Memory B cell (primary cell): Measurements from ENCODE around the gene CAPRIN2.
A peak's percentile ranks its signal among the peaks of the same experiment; 100 is the strongest.

Source experiments
- ATAC-seq: fragments of 150-1000 bp; cut with Tn5 transposase; 2 replicates; pipeline ENCODE4 v1.10.0; 2021; ENCODE audit warnings: low read depth, mild to moderate bottlenecking, moderate library complexity
- DNase-seq, 2 donors: peaks; one replicate each; pipeline ENCODE4 v3.0.0; 2022; ENCODE audit warnings: low spot score in 2 of 2
- H3K27ac Mint-ChIP-seq: one replicate; pipeline ENCODE4 v1.8.0; 2022; ENCODE audit warnings: mild to moderate bottlenecking, moderate library complexity, mixed read lengths
- H3K27me3 Mint-ChIP-seq: one replicate; pipeline ENCODE4 v1.8.0; 2022; ENCODE audit warnings: mixed read lengths
- H3K36me3 Mint-ChIP-seq: one replicate; pipeline ENCODE4 v1.8.0; 2022; ENCODE audit warnings: mild to moderate bottlenecking, mixed read lengths
- H3K4me1 Mint-ChIP-seq: one replicate; pipeline ENCODE4 v1.8.0; 2022; ENCODE audit warnings: mixed read lengths
- H3K4me3 Mint-ChIP-seq: one replicate; pipeline ENCODE4 v1.8.0; 2022; ENCODE audit warnings: mild to moderate bottlenecking, moderate library complexity, mixed read lengths
- H3K9me3 Mint-ChIP-seq: one replicate; pipeline ENCODE4 v1.8.0; 2022; ENCODE audit warnings: mixed read lengths

Gene CAPRIN2

DNA sequence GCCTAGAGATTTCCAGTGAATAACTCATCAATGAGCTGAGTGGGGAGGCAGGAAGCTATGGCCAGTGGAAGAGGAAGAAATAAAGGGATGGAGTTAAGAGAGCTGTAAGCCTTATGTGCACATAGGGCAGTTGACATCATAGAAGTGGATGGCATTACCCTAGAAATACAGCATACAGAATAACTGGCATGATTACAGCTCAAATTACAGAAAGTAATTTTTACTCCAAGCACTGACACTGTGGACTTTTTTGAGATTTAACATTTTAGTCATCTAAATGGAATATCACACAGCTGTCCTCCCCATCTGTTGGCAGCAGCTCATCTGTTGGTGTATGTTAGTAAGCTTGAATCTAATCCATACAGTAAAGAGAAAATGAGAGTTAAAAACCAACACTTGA is 53.7 kb downstream of the CAPRIN2 start:
- H3K27me3 Mint-ChIP-seq: no peaks in the 10 kb centered on the region
- no peak overlapping the region for H3K4me3 Mint-ChIP-seq
- no peaks in the 10 kb centered on the region for H3K36me3 Mint-ChIP-seq
- H3K27ac Mint-ChIP-seq: no peak overlapping the region
- no peaks in the 10 kb centered on the region for H3K9me3 Mint-ChIP-seq
- ATAC-seq: no peak
- peaks cover 5% of the 10 kb centered on the region for H3K4me1 Mint-ChIP-seq
- DNase-seq: no peak

DNA sequence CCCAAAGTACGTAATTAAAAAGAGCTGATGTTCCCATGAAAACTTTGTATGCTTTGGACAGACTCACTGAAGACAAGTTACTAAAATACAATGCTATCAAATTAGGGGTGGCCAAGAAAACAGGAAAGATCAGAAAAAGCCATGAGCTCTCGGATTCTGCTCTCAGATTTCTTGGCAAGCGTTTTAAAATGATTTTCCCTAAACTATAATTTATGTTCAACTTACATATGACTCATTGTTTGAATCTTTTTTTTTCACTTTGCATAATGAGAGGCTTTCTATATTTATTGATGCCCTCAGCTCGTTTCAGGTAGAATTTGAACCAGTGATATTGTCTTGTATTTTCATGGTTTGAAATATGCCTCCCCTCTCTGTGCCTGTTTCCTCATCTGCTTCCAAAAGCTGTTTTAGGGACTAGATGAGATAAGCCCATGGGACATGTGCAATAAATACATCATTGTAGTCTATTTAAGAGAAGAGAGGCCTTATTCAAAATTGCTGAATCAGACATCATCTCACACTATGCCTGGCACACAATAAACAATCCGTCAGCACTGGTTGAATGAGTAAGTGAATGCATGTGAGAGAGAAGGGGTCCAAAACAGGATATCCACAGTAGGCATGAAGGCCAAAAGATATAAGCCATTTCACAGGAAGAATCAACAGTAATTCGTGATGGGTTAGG is 54.4 kb downstream of the CAPRIN2 start:
- DNase-seq (no peak), ATAC-seq (no peak)
- no peak overlapping the region for H3K27ac Mint-ChIP-seq
- H3K4me1 Mint-ChIP-seq: peaks cover 5% of the 10 kb centered on the region
- no peaks in the 10 kb centered on the region for H3K9me3 Mint-ChIP-seq
- H3K36me3 Mint-ChIP-seq: peaks cover 2% of the 10 kb centered on the region
- no peak overlapping the region for H3K4me3 Mint-ChIP-seq
- no peaks in the 10 kb centered on the region for H3K27me3 Mint-ChIP-seq

DNA sequence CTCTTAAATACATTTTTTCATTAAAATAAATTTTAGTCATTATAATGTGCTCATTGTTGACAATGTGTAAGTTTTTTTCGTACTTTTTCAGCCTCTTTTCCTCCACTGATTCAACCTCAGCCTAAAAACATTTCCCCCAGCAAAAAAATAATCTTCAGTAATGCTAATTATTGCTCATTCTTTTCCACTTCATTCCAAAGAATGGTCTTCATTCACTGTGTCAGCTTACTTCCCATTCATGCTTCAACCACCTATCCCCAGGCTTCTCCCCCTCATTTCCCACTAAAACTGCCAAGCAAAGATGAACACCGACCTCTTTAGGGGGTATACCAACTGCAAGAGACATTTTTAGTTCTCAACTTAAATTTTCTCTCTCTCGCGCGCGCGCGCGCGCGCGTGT is 56.4 kb downstream of the CAPRIN2 start:
- Mint-ChIP-seq H3K36me3 (peaks cover 2% of the 10 kb centered on the region), H3K27me3 (no peaks in the 10 kb centered on the region), H3K9me3 (no peaks in the 10 kb centered on the region), H3K27ac (no peak overlapping the region), H3K4me3 (no peak overlapping the region), H3K4me1 (peaks cover 18% of the 10 kb centered on the region)
- DNase-seq (no peak), ATAC-seq (no peak)

DNA sequence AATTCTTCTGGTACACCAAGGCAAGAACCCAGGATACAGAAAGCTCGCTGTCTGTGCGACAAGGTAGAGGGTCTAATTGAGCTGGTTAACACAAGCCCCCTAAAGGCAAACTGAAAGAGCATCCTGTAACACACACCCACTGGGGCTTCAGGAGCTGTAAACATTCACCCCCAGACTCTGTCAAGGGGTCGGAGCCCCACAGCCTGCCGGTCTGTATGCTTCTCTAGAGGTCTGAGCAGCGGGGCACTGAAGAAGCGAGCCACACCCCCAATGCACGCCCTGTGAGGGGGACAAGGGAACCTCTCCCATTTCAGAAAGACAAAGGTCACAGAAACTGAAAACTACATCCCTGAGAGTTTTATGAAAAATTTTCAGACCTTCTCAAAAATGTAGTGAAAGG is 57.8 kb downstream of the CAPRIN2 start:
- ATAC-seq (no peak), DNase-seq (no peak)
- H3K9me3 Mint-ChIP-seq: no peaks in the 10 kb centered on the region
- no peaks in the 10 kb centered on the region for H3K27me3 Mint-ChIP-seq
- no peak overlapping the region for H3K4me3 Mint-ChIP-seq
- no peak overlapping the region for H3K27ac Mint-ChIP-seq
- peaks cover 5% of the 10 kb centered on the region for H3K36me3 Mint-ChIP-seq
- H3K4me1 Mint-ChIP-seq: peaks cover 22% of the 10 kb centered on the region

DNA sequence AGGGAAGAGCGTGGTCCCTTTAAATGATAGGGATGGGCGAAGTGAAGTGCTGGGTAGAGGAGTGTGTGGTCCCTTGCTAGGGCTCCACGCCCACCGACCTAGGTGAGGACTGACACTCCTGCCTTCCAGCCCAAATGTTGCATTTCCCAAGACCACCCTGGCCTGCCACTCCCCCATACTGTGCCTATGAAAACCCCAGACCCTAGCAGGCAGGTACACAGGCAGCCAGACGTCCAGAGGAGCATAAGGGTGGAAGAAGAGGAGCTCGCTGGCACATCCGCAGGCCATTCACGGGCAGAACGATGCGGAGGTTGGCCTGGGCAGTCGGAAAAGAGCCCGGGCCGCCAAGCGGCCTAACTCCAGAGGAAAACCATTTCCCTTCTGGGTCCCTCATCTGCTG is 58.3 kb downstream of the CAPRIN2 start:
- Mint-ChIP-seq H3K27me3 (no peaks in the 10 kb centered on the region), H3K4me1 (peaks cover 22% of the 10 kb centered on the region), H3K9me3 (no peaks in the 10 kb centered on the region), H3K27ac (peak overlapping the region; percentile 97), H3K36me3 (peaks cover 5% of the 10 kb centered on the region), H3K4me3 (peak overlapping the region; percentile 96)
- ATAC-seq (no peak), DNase-seq (no peak)

DNA sequence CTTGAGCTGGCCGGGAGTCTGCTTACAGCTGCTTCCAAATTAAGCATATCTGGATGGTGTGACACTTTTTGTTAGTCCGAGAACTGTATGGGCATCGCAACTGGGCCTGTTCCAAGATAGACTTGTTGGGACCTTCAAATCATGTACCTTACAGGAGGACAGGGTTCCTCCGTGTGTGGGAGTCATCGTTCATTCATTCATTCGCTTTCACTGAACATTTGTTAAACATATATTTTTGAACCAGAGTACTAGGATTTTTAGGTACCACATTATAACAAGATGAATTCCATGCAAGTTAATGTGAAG is 58.7 kb downstream of the CAPRIN2 start:
- H3K36me3 Mint-ChIP-seq: peaks cover 5% of the 10 kb centered on the region
- DNase-seq: no peak
- no peaks in the 10 kb centered on the region for H3K9me3 Mint-ChIP-seq
- peak overlapping the region; percentile 96 for H3K4me3 Mint-ChIP-seq
- peaks cover 26% of the 10 kb centered on the region for H3K4me1 Mint-ChIP-seq
- ATAC-seq: peak; percentile 23
- no peaks in the 10 kb centered on the region for H3K27me3 Mint-ChIP-seq
- peak overlapping the region; percentile 97 for H3K27ac Mint-ChIP-seq

DNA sequence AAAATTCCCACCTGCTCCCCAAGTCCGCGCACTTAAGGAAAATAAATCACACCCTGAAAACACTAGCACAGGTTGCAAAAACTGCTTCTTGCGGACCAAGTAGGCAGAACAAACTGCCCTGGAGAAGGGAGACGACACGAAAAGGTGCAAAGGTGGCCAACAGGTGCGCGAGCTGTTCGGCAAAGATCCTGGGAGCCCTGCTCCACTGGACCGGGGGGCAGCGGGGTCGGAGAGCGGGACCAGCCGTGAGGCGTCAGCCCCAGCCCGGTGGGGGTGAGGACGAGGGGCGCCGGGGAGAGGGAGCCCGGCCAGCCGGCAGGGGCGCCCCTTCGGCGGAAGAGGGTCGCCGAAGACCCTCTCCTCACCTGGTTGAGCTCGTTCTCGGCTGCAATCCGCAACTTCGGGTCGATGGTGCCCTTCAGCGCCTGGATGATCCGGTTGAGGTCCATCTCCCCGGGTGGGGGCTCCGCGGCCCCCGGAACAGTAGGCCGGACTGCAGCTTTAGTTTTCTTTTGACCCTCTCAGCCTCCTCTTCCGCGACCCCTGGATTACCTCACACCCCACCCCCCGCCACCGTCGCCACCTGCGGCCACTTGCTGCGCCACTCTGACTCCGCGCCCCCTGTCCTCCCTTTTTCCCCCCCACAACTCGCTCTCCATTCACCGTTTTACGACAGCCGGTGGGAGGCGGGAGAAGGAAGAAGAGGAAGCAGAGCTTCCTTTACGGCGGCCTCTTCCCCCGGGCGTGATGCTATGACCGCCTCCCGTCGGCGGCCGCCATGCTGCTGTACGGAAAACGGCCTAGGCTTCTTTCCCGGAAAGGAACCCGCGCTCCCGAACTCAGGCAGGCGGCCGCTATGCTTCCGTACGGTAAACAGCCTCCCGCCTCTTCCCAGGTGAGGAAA is 59.3 kb downstream of the CAPRIN2 start, which contains the start of gene IPO8:
Gene IPO8 (minus strand): TSS at position 671 of the 904 bp plus-strand sequence. CDS start 222 bp downstream, at position 449.
- peak; percentile 86 for ATAC-seq

DNA sequence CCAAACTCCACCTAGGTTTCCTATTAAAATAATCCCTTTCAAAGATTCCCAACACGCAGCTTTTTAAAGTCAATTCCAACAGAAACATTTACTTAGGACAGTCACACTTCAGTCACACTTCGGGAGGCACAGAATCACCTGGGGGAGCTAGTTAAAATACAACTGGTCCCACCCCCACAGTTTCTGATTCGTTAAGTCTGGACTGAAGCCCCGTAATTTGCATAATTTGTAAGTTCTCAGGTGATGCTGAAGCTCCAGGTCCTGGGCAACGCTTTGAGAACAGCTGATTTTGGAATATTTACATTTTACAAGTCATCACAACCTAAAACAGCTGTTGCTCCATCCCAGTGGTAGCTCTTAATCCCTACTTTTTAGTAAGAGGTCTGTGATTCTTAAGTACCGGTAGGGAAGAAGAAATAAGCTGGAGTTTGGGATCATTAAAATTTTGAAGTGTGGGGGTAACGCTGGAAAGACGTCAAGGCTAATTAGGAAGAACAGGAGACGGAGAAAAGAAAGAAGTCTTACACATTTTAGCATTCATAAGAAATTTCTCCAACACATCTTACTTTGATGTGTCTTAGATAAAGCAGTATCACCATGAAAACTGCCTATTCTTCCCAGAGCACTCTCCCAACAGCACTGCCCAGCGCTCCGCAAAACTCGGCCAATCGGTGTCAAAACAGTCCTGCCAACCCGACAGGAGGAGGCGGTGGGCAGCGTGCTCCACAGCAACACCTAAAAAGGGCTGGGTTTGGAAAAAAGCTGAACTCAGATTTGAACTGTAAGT is 60.1 kb downstream of the CAPRIN2 start:
- peak overlapping the region; percentile 97 for H3K27ac Mint-ChIP-seq
- H3K4me1 Mint-ChIP-seq: peaks cover 31% of the 10 kb centered on the region
- ATAC-seq: peak; percentile 15
- no peak for DNase-seq
- H3K27me3 Mint-ChIP-seq: no peaks in the 10 kb centered on the region
- peaks cover 8% of the 10 kb centered on the region for H3K36me3 Mint-ChIP-seq
- H3K9me3 Mint-ChIP-seq: no peaks in the 10 kb centered on the region
- peak overlapping the region; percentile 96 for H3K4me3 Mint-ChIP-seq

More for the DNA sequence above, 59.3 kb downstream of the CAPRIN2 start, which contains the start of gene IPO8:
- Mint-ChIP-seq H3K4me1 (peaks cover 28% of the 10 kb centered on the region), H3K27me3 (no peaks in the 10 kb centered on the region), H3K4me3 (peak within 1 kb of the TSS; percentile 96), H3K36me3 (peaks cover 5% of the 10 kb centered on the region), H3K27ac (peak within 1 kb of the TSS; percentile 97), H3K9me3 (no peaks in the 10 kb centered on the region)
- DNase-seq: peak; percentile 72 to 73

DNA sequence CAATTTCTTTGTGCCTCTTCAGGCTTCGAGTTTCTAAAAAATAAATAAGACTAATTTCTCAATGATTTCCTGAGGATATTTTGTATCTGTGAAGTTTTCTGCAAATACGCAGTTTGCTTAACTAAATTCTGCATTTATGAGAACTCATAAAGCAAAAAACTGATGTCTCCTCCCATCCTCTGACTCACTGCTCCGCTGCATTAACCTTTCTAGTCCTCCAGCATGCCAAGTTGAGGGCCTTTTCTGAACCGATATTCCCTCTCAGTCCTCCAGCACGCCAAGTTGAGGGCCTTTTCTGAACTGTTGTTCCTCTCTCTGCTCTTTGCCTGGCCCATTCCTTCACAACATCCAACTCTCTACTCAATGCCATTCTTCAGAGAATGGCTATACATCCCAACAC is 62.3 kb downstream of the CAPRIN2 start:
- Mint-ChIP-seq H3K4me1 (peaks cover 33% of the 10 kb centered on the region), H3K36me3 (peaks cover 8% of the 10 kb centered on the region), H3K27me3 (no peaks in the 10 kb centered on the region), H3K4me3 (no peak overlapping the region), H3K27ac (no peak overlapping the region), H3K9me3 (no peaks in the 10 kb centered on the region)
- ATAC-seq: no peak
- no peak for DNase-seq

DNA sequence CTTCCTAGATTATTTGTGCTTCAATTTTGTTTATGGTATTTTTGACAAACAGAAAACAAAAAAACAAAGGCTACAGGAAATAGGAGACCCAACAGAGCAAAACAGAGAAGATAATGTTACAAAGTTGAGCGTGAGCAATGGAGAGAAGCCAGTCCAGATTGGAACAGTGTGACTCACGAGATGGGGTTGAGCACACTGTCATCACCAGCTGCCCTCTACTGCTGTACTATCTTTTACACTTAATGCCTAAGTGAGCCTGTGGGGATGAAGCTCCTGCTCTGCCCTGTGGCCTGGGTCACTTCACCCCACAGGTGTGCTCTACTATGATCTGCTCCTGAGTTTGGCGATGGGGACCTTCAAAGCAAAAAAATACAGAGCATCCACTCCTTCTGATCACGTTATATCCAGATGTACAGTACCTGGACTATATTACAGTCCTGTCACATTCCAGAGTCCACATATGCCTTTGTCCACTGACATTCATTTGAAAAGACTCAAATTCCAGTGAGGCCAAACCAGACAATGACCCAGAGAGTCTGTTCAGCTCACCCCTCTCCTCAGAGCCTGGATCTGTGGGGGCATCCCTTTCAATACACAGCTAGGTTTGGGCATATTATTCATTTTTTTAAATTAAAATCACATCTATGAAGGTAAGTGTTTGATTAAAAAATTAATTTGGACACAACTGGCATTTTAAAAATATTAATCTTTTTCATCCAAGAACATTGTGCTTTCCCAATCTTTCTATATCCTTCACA is 63.5 kb downstream of the CAPRIN2 start:
- Mint-ChIP-seq H3K36me3 (peaks cover 8% of the 10 kb centered on the region), H3K27me3 (no peaks in the 10 kb centered on the region), H3K4me3 (no peak overlapping the region), H3K9me3 (no peaks in the 10 kb centered on the region), H3K4me1 (peaks cover 31% of the 10 kb centered on the region), H3K27ac (peak overlapping the region; percentile 7)
- ATAC-seq (no peak), DNase-seq (no peak)

DNA sequence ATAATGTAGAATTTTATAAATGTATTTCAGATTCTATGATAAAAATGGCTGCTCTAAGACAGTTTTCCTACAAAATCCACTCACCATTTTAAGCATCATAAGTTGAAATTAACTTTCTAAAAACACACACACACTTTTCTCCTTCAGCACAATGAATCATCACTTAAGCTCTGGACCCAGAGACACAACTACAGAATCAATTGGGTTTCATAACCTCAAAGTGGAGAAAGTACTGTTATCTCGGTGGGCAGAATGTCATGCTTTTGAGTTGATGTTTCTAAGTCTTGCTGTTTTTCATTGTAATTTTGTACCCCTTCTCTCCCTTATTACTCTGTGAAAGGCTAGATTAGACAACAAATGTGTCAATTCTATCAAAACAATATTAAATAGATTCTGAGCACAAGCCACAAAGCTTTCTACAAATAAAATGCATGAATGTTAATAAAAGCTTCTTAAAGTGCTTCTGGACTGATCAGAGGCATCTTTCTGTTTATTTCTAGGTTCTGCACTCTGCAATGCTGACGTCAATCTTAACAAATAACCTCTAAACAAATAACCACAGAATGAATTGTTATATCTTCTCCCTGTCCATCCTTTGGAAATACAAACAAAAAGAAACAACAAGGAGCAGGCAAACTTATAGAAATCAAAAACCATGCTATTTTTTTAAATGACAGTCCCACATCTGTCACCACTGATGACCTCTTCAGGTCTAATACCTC is 67.3 kb downstream of the CAPRIN2 start:
- ATAC-seq: no peak
- Mint-ChIP-seq H3K4me3 (no peak overlapping the region), H3K27ac (no peak overlapping the region), H3K4me1 (peaks cover 15% of the 10 kb centered on the region), H3K9me3 (no peaks in the 10 kb centered on the region), H3K36me3 (peaks cover 13% of the 10 kb centered on the region), H3K27me3 (no peaks in the 10 kb centered on the region)
- no peak for DNase-seq

DNA sequence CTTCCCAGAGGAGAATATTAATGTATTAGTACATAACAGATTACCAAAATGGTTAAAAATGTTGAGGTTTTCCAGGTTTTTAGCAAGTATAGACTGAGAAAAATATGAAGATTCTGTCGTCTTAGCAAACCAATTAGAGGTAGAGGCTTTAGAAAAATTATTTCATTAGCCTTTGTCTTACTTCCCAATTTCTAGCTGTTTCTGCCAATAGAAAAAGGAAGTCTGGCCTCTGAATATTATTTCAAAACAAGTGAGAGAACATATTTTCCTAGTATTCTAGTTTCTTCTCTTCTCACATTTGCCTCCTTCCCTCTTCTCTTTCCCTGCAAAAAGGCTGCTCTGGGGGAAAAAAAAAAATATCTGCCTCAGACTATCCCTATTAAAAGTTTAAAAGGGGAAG is 75.5 kb downstream of the CAPRIN2 start:
- Mint-ChIP-seq H3K36me3 (peaks cover 27% of the 10 kb centered on the region), H3K4me1 (peaks cover under 1% of the 10 kb centered on the region), H3K27me3 (no peaks in the 10 kb centered on the region), H3K27ac (no peak overlapping the region), H3K9me3 (no peaks in the 10 kb centered on the region), H3K4me3 (no peak overlapping the region)
- DNase-seq (no peak), ATAC-seq (no peak)

DNA sequence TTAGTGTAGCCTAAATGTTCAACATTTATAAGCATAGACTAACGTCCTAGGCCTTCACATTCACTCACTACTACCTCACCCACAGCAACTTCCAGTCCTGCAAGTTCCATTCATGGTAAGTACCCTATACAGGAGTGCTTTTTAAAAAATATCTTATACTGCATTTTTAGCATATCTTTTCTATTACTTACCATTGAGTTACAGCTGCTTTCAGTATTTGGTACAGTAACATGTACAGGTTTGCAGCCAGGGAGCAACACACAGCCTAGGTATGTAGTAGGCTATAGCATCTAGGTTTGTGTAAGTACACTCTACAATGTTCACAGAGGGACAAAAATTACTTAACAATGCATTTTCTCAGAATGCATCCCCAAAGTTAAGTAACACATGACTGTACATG is 76.5 kb downstream of the CAPRIN2 start:
- peaks cover 24% of the 10 kb centered on the region for H3K36me3 Mint-ChIP-seq

More for the DNA sequence above, 76.5 kb downstream of the CAPRIN2 start:
- no peaks in the 10 kb centered on the region for H3K9me3 Mint-ChIP-seq
- H3K4me3 Mint-ChIP-seq: no peak overlapping the region
- no peaks in the 10 kb centered on the region for H3K4me1 Mint-ChIP-seq
- DNase-seq: no peak
- no peak for ATAC-seq
- H3K27ac Mint-ChIP-seq: no peak overlapping the region
- H3K27me3 Mint-ChIP-seq: no peaks in the 10 kb centered on the region
